K562 (cell line): ENCODE data around the gene MAP4. TPM values are rescaled to one million over a fixed set of nuclear protein-coding genes. Genes with fewer than 3 reads are reported as not detected.

ENCODE experiments used
- CCNT2 ChIP-seq: IDR thresholded peaks from 2 replicates; pipeline ENCODE4 v1.6.1; 2011; ENCODE audit warnings: borderline replicate concordance, low read depth, mild to moderate bottlenecking, moderate library complexity, mixed read lengths, low read length; ENCODE audit not compliant: insufficient read length; ENCODE audit errors: extremely low read depth
- E2F1 ChIP-seq: sonication (generic); formaldehyde crosslinking; IDR thresholded peaks from 2 replicates; pipeline ENCODE4 v1.8.1; 2023; ENCODE audit warnings: mild to moderate bottlenecking, missing genetic modification reagents, moderate library complexity
- E2F8 ChIP-seq: fragments of 450-650 bp; IDR thresholded peaks from 2 replicates; pipeline ENCODE4 v1.7.1; 2018; ENCODE audit warnings: mild to moderate bottlenecking, low read depth; ENCODE audit not compliant: partially characterized antibody
- EP300 ChIP-seq: IDR thresholded peaks from 2 replicates; pipeline ENCODE4 v1.6.1; 2012; ENCODE audit warnings: low read length, improper control_type of control experiment
- ERF ChIP-seq: fragments of 450-650 bp; formaldehyde crosslinking; IDR thresholded peaks from 2 replicates; pipeline ENCODE4 v1.4.0; 2020; ENCODE audit warnings: mild to moderate bottlenecking, mixed read lengths
- ETV5 ChIP-seq: sonication (generic); formaldehyde crosslinking; IDR thresholded peaks from 2 replicates; pipeline ENCODE4 v1.4.0; 2020; ENCODE audit warnings: low read depth, mild to moderate bottlenecking, missing genetic modification reagents
- RBM14 ChIP-seq: fragments of 200-400 bp; formaldehyde crosslinking; IDR thresholded peaks from 2 replicates; pipeline ENCODE4 v1.6.1; 2018; ENCODE audit warnings: low read depth, mild to moderate bottlenecking, low read length, moderate library complexity, borderline replicate concordance; ENCODE audit not compliant: insufficient read depth
- polyA plus RNA-seq, 8 experiments: library from polyadenylated mRNA; depleted of rRNA in 4 of 8; stranded (reverse) in 5 of 8; unstranded in 3 of 8; fragments of >200 nt; fragmentation: Nextera tagmentation in 2 of 8; fragmentation: Illumina TruSeq in 1 of 8; extraction: Ambion mirVana in 2 of 8; extraction: Trizol in 1 of 8; gene quantifications; 2 replicates each; pipeline versions ENCODE4 v1.2.1 to v1.2.3, GENCODE V29; 2011 to 2014; ENCODE audit warnings: inconsistent platforms in 1 of 8, missing spikeins in 1 of 8
- total RNA-seq, 7 experiments: library from RNA; depleted of rRNA in 6 of 7; stranded (reverse); fragments of >200 nt in 6 of 7; fragmentation: Illumina TruSeq in 2 of 7; extraction: Trizol in 2 of 7; gene quantifications; 2 replicates each; pipeline versions ENCODE4 v1.2.1 to v1.2.3, GENCODE V29; 2011 to 2021; ENCODE audit warnings: low replicate concordance in 1 of 7
- TF ChIP-seq, protein P1 (sequence below), 2 experiments: fragments of 450-650 bp; formaldehyde crosslinking in 1 of 2; IDR thresholded peaks; 2 replicates each; pipeline versions ENCODE4 v1.4.0 to v1.6.1; 2014 to 2020; ENCODE audit warnings: mild to moderate bottlenecking in 2 of 2, borderline replicate concordance in 1 of 2, low read depth in 1 of 2

Gene MAP4
- total and polyA plus RNA-seq, 9 of the 15 experiments (the other 6 are each of a cell fraction or from before 2014, with no cell fraction given), result 13.3 to 141 (median 36.8) TPM

GRCh38 chr3:47824541-47825473 lies 191.4 kb downstream of the MAP4 start (continued):
- TF ChIP-seq E2F8 (no peak), E2F1 (peak; percentile 96), ERF (peak; percentile 88), CCNT2 (peak; percentile 93), RBM14 (peak; percentile 91; the same call in 1 of the 2 replicates), ETV5 (CRISPR knock-in tag) (peak; percentile 19; the same call in 1 of the 2 replicates), EP300 (no peak)
- TF ChIP-seq, protein P1, sequence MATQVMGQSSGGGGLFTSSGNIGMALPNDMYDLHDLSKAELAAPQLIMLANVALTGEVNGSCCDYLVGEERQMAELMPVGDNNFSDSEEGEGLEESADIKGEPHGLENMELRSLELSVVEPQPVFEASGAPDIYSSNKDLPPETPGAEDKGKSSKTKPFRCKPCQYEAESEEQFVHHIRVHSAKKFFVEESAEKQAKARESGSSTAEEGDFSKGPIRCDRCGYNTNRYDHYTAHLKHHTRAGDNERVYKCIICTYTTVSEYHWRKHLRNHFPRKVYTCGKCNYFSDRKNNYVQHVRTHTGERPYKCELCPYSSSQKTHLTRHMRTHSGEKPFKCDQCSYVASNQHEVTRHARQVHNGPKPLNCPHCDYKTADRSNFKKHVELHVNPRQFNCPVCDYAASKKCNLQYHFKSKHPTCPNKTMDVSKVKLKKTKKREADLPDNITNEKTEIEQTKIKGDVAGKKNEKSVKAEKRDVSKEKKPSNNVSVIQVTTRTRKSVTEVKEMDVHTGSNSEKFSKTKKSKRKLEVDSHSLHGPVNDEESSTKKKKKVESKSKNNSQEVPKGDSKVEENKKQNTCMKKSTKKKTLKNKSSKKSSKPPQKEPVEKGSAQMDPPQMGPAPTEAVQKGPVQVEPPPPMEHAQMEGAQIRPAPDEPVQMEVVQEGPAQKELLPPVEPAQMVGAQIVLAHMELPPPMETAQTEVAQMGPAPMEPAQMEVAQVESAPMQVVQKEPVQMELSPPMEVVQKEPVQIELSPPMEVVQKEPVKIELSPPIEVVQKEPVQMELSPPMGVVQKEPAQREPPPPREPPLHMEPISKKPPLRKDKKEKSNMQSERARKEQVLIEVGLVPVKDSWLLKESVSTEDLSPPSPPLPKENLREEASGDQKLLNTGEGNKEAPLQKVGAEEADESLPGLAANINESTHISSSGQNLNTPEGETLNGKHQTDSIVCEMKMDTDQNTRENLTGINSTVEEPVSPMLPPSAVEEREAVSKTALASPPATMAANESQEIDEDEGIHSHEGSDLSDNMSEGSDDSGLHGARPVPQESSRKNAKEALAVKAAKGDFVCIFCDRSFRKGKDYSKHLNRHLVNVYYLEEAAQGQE (IDR thresholded peaks at IDR 0.05; ENCODE audit: borderline replicate concordance), result peak; percentile 59; the same call in 1 of the 2 replicates
- TF ChIP-seq, protein P1 (CRISPR knock-in tag; IDR thresholded peaks at IDR 0.05; ENCODE audit: low read depth), result peak; percentile 55; the same call in 1 of the 2 replicates
